ENCODE data around the gene WNK4. TPM values are rescaled to one million over a fixed set of nuclear protein-coding genes. Genes with fewer than 3 reads are reported as not detected.

The WNK4 gene
- total RNA-seq, 2 experiments from 2014 or later, result 0.25 to 0.26 TPM

DNA sequence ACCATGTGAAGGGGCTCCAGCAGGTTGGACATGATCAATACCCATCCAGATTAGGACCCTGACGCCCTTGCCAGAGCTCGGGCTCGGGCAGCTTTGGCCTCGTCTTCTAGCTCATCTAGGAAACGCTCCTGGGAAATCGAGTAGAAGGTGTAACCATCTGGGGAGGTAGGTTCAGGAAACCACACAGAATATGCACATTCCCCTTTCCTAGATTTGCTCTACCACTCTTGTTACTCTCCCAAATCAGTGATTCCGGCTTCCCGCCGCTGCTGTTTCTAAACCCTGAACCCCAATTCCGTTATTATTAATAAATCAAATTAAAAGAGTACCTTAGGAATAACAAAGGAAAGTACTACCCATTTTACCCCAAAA, 17.6 kb downstream of the WNK4 start:
- DNase-seq, result no peak
- Mint-ChIP-seq H3K4me1 (peaks cover 10% of the 10 kb centered on the region), H3K27me3 (no peaks in the 10 kb centered on the region), H3K9me3 (peaks cover 4% of the 10 kb centered on the region), H3K36me3 (peaks cover 6% of the 10 kb centered on the region), H3K27ac (peak overlapping the region; percentile 69), H3K4me3 (peak overlapping the region; percentile 90)

DNA sequence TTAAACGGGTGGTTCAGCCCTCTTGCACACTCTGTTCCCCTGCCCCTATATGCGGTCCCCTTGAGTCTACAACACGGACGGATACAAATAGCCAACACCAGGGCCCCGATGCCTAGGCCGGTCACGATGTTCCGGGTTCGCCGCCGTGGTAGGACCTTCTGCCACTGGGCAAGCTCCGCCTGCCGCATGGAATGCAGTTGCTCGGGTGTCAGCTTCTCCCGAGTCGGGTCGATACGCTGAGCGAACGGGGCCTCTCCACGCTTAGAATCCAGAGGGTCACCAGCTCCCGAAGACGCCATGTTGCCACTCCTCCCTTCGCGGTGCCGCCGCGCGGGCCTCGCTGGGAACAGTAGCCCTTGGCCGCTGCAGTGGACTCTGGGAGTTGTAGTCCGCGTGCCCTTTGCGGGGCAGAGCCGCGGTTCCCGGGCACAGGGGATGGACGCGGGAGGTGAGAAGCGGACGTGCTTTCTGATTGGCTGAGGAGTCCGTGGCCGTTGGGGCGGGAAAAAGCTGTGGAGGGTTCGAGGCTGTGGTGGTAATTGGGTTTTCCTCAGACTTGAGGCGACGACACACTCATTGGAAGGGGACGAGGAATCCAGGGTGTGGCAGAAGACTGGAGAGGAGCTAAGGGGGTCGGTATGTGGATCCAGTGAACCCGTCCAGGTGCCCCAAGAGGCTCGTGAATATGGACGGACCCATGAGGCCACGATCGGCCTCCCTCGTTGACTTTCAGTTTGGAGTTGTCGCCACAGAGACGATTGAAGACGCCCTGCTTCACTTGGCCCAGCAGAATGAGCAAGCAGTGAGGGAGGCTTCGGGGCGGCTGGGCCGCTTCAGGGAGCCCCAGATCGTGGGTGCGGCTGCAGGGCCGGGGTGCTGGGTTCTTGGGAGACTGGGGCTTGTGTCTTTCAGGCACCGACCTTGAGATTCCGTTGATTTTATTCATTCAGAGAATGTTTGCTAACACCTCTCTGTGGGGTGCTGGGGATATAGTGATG, 18.3 kb downstream of the WNK4 start, which contains the start of the genes CNTD1 and COA3:
TSS of gene CNTD1 (plus strand) at position 479 of the 998 bp plus-strand sequence. CDS start at position 686, 207 bp downstream.
TSS of gene COA3 (minus strand) at position 322 of the 998 bp plus-strand sequence. CDS start at position 299, 23 bp downstream.
- H3K4me1 Mint-ChIP-seq, result peaks cover 10% of the 10 kb centered on the region
- DNase-seq, result peak; percentile 87
- H3K27ac Mint-ChIP-seq, result peak within 1 kb of the TSS; percentile 69
- H3K27me3 Mint-ChIP-seq, result no peaks in the 10 kb centered on the region
- H3K9me3 Mint-ChIP-seq, result peaks cover 4% of the 10 kb centered on the region
- peaks cover 6% of the 10 kb centered on the region for H3K36me3 Mint-ChIP-seq
- H3K4me3 Mint-ChIP-seq, result peak within 1 kb of the TSS; percentile 90

DNA sequence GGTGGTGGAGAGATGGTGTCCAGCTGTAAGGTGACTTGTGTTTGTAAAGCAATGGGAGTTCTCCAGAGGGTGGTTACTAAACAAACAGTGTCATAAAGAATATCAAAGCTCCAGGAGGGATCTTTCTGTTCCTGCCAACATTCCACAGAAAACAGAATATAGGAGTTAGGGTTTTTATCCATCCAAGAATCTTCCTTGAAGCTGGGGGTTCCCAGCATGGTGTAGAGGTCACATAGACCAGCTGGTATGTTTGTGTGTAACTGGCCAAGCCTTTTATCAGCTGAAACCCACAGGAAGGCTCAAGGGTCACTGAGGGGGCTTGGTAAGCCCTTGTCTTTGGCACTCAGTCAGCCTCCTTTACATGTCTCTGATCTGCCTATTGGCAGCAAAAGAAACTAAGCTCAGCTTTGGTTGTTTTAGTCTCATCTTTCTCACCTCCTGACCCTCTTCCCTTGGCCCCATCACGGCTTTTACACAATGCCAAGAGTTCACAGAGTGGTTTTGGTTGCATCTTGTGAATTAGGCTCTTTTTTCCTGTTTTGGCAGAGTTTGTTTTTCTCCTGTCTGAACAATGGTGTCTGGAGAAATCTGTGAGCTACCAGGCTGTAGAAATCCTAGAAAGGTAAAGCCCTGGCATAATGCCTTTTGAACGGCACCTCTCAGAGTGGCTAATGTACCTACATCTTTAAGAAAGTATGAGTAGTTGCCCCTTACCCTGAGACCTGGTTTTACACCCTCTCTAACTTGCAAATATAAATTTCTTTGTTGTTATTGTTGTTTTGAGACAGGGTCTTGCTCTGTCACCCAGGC, 22.9 kb downstream of the WNK4 start:
- Mint-ChIP-seq H3K27me3 (no peaks in the 10 kb centered on the region), H3K9me3 (peaks cover 4% of the 10 kb centered on the region), H3K36me3 (peaks cover 2% of the 10 kb centered on the region), H3K4me3 (no peak overlapping the region), H3K27ac (no peak overlapping the region), H3K4me1 (peaks cover 4% of the 10 kb centered on the region)
- no peak for DNase-seq

DNA sequence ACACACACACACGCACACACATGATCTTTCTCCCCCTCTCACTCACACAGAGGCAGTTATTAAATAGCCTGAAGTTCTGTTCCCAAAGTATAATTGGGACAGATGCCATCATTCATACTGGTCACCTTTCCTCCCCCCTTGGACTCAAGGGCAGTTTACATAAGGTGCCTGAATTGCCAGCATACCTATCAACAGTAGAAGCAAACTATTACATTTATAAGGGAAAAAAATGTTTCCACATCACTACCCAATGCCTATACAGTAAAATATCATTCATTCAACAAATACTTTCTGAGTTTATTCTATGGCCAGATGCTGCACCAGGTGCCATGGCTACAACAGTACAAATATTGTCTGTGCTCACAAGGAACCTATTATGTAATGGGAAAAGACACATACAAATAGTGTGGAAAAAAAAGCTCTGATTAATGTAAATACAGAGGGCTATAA, 24.5 kb downstream of the WNK4 start:
- H3K27ac Mint-ChIP-seq, result no peak overlapping the region
- no peaks in the 10 kb centered on the region for H3K9me3 Mint-ChIP-seq
- H3K36me3 Mint-ChIP-seq, result peaks cover 3% of the 10 kb centered on the region
- no peak for DNase-seq
- no peaks in the 10 kb centered on the region for H3K27me3 Mint-ChIP-seq
- no peak overlapping the region for H3K4me3 Mint-ChIP-seq
- H3K4me1 Mint-ChIP-seq, result no peaks in the 10 kb centered on the region

DNA sequence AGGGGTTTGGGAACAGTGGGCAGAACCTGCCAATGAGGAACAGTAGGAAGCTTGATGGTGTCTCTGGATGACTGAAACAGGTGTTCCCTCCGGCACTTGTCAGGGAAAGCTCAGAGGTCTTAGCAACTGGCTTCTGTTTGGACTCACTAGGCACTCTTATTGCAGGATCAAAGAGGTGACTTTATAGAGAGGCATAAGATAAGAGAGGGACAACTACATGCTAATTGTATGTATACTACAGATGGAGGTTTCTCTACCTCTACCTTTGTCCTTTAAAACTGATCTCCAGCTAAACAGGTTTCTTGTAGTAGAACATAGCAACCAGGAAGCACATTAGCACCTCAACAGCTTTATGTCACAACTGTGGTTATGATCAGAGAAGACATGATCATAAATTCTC, 25.8 kb downstream of the WNK4 start:
- Mint-ChIP-seq H3K4me1 (no peaks in the 10 kb centered on the region), H3K27ac (no peak overlapping the region), H3K36me3 (peaks cover 9% of the 10 kb centered on the region), H3K27me3 (no peaks in the 10 kb centered on the region), H3K9me3 (no peaks in the 10 kb centered on the region), H3K4me3 (no peak overlapping the region)
- no peak for DNase-seq

DNA sequence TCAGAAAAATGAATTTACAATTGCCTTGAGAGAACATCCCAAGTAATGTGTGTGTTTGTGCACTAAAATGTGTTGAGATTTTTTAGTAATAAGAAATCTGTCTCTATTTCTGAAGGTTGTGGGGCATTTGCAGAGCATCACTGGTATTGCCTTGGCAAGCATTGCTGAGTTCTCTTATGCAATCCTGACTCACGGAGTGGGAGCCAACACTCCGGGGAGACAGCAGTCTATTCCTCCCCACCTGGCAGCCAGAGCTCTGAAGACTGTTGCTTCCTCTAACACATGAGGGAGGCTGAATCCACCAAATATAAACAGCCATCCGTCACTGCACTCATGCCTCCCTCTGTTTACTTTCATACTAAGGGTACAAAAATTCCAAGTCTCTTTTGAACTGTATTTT, 28.8 kb downstream of the WNK4 start:
- no peak overlapping the region for H3K4me3 Mint-ChIP-seq
- H3K27me3 Mint-ChIP-seq, result no peaks in the 10 kb centered on the region
- peaks cover 12% of the 10 kb centered on the region for H3K36me3 Mint-ChIP-seq
- no peaks in the 10 kb centered on the region for H3K4me1 Mint-ChIP-seq
- no peaks in the 10 kb centered on the region for H3K9me3 Mint-ChIP-seq
- no peak for DNase-seq
- H3K27ac Mint-ChIP-seq, result no peak overlapping the region

DNA sequence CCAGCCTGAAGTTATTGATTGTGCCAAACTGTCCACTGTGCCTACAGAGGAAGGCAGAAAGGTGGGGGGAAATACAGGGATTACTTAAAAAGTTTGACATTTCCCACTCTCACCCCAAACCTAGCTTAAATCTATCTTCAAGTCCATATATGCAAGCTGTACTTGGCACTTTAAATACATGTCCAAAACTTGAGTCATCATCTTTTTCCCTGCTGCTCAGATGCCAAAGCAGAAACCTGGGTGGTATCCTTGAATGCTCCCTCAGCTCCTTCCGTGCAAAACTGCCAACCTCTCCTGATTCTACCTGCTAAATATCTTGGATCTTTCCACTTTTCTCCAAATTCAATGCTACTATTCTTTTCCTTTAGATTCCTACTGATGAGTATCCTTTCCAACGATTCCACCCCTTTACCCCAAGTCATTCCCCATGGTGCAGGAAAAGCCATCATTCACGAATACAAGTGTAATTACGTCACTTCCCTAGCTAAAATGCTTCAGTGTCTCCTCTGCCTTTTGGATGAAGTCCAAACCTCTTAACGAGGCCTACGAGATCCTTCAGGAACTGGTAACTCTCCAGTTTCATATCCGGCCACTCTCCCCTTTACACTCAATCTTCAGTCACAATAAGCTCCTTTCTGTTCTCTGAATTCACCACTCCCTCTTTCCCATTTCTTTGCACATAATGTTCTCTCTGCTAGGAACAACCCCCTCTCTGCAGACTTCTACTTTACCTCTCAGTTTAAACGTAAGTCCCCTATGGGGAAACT, 34.4 kb downstream of the WNK4 start:
- Mint-ChIP-seq H3K9me3 (no peaks in the 10 kb centered on the region), H3K36me3 (peaks cover 27% of the 10 kb centered on the region), H3K27ac (no peak overlapping the region), H3K4me3 (no peak overlapping the region), H3K4me1 (peaks cover 2% of the 10 kb centered on the region), H3K27me3 (no peaks in the 10 kb centered on the region)
- DNase-seq, result no peak

DNA sequence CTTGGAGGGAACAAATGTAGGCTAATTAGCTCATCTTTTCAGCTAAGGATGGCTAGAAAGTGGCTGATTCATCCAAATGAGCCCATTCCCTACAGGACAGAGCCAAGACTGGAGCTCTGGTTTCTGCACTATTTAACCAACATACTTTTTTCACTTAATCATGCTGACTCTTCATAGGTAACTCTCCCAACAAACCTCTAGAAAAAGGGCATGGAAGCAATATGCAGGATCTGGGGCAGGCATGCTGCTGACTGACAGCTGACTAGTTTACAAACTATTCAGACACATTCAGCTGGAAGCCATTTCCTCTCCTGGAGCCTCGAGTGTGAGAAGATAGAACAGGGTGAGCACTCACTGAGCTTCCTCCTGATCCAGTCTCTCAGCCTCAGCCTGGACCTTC, 37.5 kb downstream of the WNK4 start:
- Mint-ChIP-seq H3K4me3 (no peak overlapping the region), H3K27ac (no peak overlapping the region), H3K27me3 (no peaks in the 10 kb centered on the region), H3K4me1 (peaks cover 13% of the 10 kb centered on the region), H3K36me3 (peaks cover 28% of the 10 kb centered on the region), H3K9me3 (no peaks in the 10 kb centered on the region)
- DNase-seq, result no peak

DNA sequence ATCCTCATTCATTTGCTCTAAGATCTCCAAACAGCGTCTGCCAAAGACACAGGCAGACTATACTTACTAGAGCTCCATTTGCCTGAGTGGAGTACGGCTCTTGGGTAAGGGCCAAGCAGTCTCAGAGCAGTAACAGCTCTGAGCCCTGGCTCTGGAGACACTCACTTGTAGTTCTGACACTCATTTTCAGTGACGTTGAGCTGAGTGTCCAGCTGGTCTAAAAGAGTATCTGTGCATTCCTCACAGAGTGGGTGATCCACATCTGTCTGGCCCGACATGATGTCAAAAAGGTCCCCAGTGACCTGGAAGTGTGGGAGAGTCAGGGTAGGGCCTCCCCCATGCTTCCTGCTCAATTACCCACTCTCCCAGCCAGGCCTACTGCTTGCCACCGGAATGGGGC, 38.0 kb downstream of the WNK4 start:
- H3K4me3 Mint-ChIP-seq, result no peak overlapping the region
- no peak overlapping the region for H3K27ac Mint-ChIP-seq
- no peak for DNase-seq
- peaks cover 14% of the 10 kb centered on the region for H3K4me1 Mint-ChIP-seq
- no peaks in the 10 kb centered on the region for H3K27me3 Mint-ChIP-seq
- no peaks in the 10 kb centered on the region for H3K9me3 Mint-ChIP-seq
- H3K36me3 Mint-ChIP-seq, result peaks cover 29% of the 10 kb centered on the region

DNA sequence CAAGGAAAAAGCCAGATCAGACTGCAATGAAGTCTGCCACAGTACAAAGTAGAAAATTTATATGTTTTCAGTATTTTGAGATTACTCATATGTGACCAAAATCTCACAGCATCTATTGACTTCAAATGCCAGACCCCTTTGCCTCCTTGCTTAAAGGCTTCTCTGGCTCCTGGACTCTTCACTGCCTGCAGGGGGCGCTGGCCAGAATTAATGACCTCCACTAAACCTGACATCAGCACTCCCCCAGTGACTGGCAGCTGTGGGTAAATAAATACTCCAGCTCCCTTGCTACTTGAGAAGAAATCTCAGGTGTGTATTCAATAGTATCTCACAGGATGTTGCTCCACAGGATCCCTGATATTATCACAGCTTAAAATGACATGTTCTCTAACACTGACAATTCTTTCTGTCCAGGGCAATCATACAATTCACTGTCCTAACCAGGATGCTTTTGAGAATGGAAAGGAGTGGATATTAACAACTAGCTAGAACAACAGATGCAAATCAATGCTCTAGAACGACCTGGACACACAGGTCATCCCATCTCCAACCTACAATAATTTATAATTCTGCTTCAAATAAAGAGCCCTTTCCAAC, 39.6 kb downstream of the WNK4 start:
- DNase-seq, result peak; percentile 66
- H3K36me3 Mint-ChIP-seq, result peaks cover 28% of the 10 kb centered on the region
- H3K27me3 Mint-ChIP-seq, result no peaks in the 10 kb centered on the region
- H3K4me1 Mint-ChIP-seq, result peaks cover 19% of the 10 kb centered on the region
- no peaks in the 10 kb centered on the region for H3K9me3 Mint-ChIP-seq
- H3K27ac Mint-ChIP-seq, result no peak overlapping the region
- no peak overlapping the region for H3K4me3 Mint-ChIP-seq

DNA sequence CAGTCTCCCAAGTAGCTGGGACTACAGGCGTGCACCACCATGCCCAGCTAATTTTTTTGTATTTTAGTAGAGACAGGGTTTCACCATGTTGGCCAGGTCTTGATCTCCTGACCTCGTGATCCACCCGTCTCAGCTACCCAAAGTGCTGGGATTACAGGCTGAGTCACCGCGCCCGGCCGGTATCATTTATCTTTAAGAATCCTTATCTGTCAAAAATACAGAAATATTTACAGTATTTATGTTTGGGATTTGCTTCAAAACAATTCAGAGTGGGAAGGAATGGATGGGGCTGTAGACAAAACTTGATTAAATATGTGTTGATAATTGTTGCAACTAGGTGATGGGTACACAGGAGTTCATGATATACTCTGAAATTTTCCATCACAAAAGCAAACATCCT, 40.8 kb downstream of the WNK4 start:
- Mint-ChIP-seq H3K4me1 (peaks cover 21% of the 10 kb centered on the region), H3K36me3 (peaks cover 25% of the 10 kb centered on the region), H3K4me3 (no peak overlapping the region), H3K9me3 (no peaks in the 10 kb centered on the region), H3K27me3 (no peaks in the 10 kb centered on the region), H3K27ac (no peak overlapping the region)
- no peak for DNase-seq

DNA sequence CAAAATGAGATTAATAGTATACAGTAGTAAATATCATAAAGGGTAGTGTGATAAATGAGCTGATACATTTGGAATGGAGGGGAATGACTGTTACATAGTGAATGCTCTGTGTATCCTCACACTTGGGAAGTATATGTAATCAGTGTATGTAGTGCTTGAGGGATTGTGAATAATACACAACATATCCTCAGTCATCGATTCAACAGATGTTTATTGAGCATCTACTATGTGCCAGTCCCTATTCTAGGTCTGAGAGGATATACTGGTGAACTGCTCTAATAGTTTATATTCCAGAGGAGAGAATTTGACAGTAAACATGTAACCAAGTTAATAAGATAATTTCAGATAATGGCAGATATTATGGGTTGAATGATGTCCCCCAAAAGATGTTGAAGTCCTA, 47.1 kb downstream of the WNK4 start:
- Mint-ChIP-seq H3K9me3 (no peaks in the 10 kb centered on the region), H3K36me3 (peaks cover 8% of the 10 kb centered on the region), H3K27me3 (no peaks in the 10 kb centered on the region), H3K27ac (no peak overlapping the region), H3K4me1 (peaks cover 18% of the 10 kb centered on the region), H3K4me3 (no peak overlapping the region)
- DNase-seq, result no peak

DNA sequence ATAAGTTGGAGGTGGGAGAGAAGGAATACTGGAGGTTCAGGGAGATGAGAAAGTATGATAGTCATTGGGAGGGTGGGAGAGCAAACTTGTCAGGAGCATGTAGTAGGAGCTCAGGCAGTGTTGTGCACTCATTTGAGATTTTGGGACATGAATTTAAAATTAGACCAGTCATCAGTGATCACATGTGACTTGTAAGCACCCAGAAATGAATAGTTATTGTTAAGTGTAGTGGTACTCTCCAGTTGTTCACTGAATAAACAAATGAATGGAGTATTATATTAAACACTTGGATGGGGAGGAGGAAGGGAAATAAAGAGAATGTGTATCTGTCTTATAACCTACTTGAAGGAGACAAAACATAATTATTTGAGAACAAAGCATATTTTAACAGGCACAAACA, 50.6 kb downstream of the WNK4 start:
- no peak overlapping the region for H3K27ac Mint-ChIP-seq
- no peak overlapping the region for H3K4me3 Mint-ChIP-seq
- peaks cover 16% of the 10 kb centered on the region for H3K36me3 Mint-ChIP-seq
- DNase-seq, result no peak
- H3K9me3 Mint-ChIP-seq, result no peaks in the 10 kb centered on the region
- no peaks in the 10 kb centered on the region for H3K27me3 Mint-ChIP-seq
- peaks cover 19% of the 10 kb centered on the region for H3K4me1 Mint-ChIP-seq

DNA sequence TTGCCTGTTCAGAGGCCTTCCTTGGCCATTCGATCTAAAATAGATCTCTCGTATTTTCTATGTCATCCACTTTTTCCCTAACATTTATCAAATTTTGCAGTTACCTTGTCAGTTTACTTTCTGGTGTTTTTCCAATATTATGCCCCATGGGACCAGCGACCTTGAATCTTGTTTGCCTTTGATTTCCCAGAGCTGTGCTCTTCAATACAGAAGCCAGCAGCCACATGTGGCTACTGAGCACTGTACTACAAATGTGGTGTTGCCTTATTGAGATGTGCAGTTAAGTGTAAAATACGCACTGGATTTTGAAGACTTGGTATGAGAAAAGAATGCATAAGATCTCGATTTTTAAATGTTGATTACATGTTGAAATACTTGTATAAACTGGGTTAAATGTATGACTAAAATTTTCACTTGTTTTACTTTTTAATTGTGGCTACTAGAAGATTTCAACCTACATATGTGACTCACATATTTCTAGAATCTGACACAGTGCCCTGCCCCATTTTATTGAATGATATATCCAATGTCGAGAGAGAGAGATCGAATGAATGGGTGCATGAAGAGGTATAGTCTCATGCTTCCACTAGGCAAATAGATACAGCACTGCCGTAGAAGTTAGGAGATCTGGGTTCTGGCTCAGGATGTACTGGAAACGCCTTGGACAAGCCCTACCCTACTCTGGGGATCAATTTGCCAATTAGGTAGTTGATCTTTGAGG, 52.0 kb downstream of the WNK4 start:
- Mint-ChIP-seq H3K36me3 (peaks cover 21% of the 10 kb centered on the region), H3K4me3 (peak overlapping the region; percentile 93), H3K9me3 (no peaks in the 10 kb centered on the region), H3K27me3 (no peaks in the 10 kb centered on the region), H3K27ac (peak overlapping the region; percentile 99), H3K4me1 (peaks cover 19% of the 10 kb centered on the region)
- no peak for DNase-seq

Data from activated naive CD8-positive, alpha-beta T cell treated with anti-CD3 and anti-CD28 coated beads for 36 hours (primary cell).